Measurements from ENCODE around the gene CAGE1. TPM values are rescaled to one million over a fixed set of nuclear protein-coding genes. Genes with fewer than 3 reads are reported as not detected.
"Not testable (repeated sequence)": the region's sequence is repeated elsewhere in the genome, so short reads cannot be mapped to it uniquely, and the experiment has no call there.

CAGE1 gene
- total RNA-seq, 2 donors from 2014 or later = 0.15 to 0.22 TPM

DNA sequence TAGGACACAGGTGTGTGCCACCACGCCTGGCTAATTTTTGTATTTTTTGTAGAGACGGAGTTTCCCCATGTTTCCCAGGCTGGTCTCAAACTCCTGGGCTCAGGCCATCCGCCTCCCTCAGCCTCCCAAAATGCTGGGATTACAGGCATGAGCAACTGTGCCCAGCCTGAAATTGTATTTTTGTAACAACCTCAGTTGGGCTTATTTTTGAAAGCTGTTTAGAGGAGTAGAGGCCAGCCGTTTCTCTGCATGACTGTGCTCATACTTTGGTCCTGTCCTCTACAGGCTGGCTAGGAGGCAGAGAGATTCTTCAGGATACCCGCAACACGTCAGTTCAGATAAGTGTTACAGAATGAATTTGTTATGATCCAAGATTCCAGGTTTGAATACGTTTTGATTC is 22.1 kb downstream of the CAGE1 start:
- H3K36me3 ChIP-seq (ENCODE audit: control insufficient read depth, insufficient read depth, low read length) = no peaks in the 10 kb centered on the region
- TF ChIP-seq, protein P1, sequence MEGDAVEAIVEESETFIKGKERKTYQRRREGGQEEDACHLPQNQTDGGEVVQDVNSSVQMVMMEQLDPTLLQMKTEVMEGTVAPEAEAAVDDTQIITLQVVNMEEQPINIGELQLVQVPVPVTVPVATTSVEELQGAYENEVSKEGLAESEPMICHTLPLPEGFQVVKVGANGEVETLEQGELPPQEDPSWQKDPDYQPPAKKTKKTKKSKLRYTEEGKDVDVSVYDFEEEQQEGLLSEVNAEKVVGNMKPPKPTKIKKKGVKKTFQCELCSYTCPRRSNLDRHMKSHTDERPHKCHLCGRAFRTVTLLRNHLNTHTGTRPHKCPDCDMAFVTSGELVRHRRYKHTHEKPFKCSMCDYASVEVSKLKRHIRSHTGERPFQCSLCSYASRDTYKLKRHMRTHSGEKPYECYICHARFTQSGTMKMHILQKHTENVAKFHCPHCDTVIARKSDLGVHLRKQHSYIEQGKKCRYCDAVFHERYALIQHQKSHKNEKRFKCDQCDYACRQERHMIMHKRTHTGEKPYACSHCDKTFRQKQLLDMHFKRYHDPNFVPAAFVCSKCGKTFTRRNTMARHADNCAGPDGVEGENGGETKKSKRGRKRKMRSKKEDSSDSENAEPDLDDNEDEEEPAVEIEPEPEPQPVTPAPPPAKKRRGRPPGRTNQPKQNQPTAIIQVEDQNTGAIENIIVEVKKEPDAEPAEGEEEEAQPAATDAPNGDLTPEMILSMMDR (conservative IDR thresholded peaks at IDR 0.05) = no peak
- H3K36me3 Mint-ChIP-seq (ENCODE audit: low read depth) = no peaks in the 10 kb centered on the region

DNA sequence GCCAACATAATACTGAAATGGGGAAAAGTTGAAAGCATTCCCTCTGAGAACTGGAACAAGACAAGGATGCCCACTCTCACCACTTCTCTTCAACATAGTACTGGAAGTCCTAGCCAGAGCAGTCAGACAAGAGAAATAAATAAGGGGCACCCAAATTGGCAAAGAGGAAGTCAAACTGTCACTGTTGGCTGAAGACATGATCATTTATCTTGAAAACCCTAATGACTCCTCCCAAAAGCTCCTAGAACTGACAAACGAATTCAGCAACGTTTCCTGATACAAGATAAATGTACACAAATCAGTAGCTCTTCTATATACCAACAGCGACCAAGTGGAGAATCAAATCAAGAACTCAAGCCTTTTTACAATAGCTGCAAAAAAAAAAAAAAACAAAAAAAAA is 37.6 kb downstream of the CAGE1 start:
- H3K36me3 ChIP-seq (ENCODE audit: control insufficient read depth, insufficient read depth, low read length); H3K4me3 ChIP-seq (ENCODE audit: low read length); DNase-seq; H3K27me3 ChIP-seq (ENCODE audit: control insufficient read depth, insufficient read depth, low read length, poor library complexity, severe bottlenecking); H3K4me1 ChIP-seq (ENCODE audit: control insufficient read depth, insufficient read depth, low read length); H3K27ac ChIP-seq (ENCODE audit: low read depth, low read length); H3K9ac ChIP-seq (ENCODE audit: extremely low read depth, low read length, poor library complexity, severe bottlenecking); H3K9me3 ChIP-seq (ENCODE audit: control insufficient read depth, low read length); H3K27ac Mint-ChIP-seq; H3K4me3 Mint-ChIP-seq; H3K36me3 Mint-ChIP-seq (ENCODE audit: low read depth); H3K27me3 Mint-ChIP-seq (ENCODE audit: insufficient read depth): not testable (repeated sequence)
- Mint-ChIP-seq H3K4me1 (peaks cover 19% of the 10 kb centered on the region), H3K9me3 (peaks cover 16% of the 10 kb centered on the region)
- 97 to 100% methylated on average over 2 to 3 of the region's 3 CpGs for WGBS, 2 experiments (ENCODE audit: insufficient coverage in 1 of 2, insufficient read length in 1 of 2)

More for the DNA sequence above, 22.1 kb downstream of the CAGE1 start:
- no peaks in the 10 kb centered on the region for H3K9me3 Mint-ChIP-seq
- H3K27ac Mint-ChIP-seq = no peak overlapping the region
- H3K4me1 ChIP-seq (ENCODE audit: control insufficient read depth, insufficient read depth, low read length) = no peaks in the 10 kb centered on the region
- H3K9ac ChIP-seq (ENCODE audit: extremely low read depth, low read length, poor library complexity, severe bottlenecking) = no peak overlapping the region
- H3K4me3 ChIP-seq (ENCODE audit: low read length) = no peak overlapping the region
- DNase-seq = no peak
- no peaks in the 10 kb centered on the region for H3K4me1 Mint-ChIP-seq
- WGBS, 2 experiments (ENCODE audit: insufficient coverage in 1 of 2, insufficient read length in 1 of 2) = 88 to 93% methylated on average over 4 to 7 of the region's 7 CpGs
- H3K9me3 ChIP-seq (ENCODE audit: control insufficient read depth, low read length) = no peaks in the 10 kb centered on the region
- H3K27me3 Mint-ChIP-seq (ENCODE audit: insufficient read depth) = peaks cover 3% of the 10 kb centered on the region
- H3K27me3 ChIP-seq (ENCODE audit: control insufficient read depth, insufficient read depth, low read length, poor library complexity, severe bottlenecking) = no peaks in the 10 kb centered on the region
- H3K27ac ChIP-seq (ENCODE audit: low read depth, low read length) = no peak overlapping the region
- H3K4me3 Mint-ChIP-seq = no peak overlapping the region

DNA sequence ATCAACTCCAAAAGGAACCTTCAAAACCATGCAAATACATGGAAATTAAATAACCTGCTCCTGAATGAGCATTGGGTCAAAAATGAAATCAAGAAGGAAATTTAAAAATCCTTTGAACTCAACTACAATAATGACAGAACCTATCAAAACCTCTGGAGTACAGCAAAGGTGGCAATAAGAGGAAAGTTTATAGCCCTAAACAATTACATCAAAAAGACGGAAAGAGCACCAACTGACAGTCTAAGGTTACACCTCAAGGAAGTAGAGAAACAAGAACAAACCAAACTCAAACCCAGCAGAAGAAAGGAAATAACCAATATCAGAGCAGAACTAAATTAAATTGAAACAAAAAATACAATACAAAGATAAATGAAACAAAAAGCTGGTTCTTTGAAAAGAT is 39.0 kb downstream of the CAGE1 start:
- not testable (repeated sequence) for H3K4me1 ChIP-seq (ENCODE audit: control insufficient read depth, insufficient read depth, low read length); H3K9ac ChIP-seq (ENCODE audit: extremely low read depth, low read length, poor library complexity, severe bottlenecking); H3K27me3 Mint-ChIP-seq (ENCODE audit: insufficient read depth); H3K27ac ChIP-seq (ENCODE audit: low read depth, low read length); H3K27ac Mint-ChIP-seq; H3K27me3 ChIP-seq (ENCODE audit: control insufficient read depth, insufficient read depth, low read length, poor library complexity, severe bottlenecking); H3K36me3 ChIP-seq (ENCODE audit: control insufficient read depth, insufficient read depth, low read length); H3K4me3 ChIP-seq (ENCODE audit: low read length); H3K4me3 Mint-ChIP-seq; DNase-seq; H3K36me3 Mint-ChIP-seq (ENCODE audit: low read depth)
- Mint-ChIP-seq H3K9me3 (peaks cover 28% of the 10 kb centered on the region), H3K4me1 (peaks cover 20% of the 10 kb centered on the region)
- H3K9me3 ChIP-seq (ENCODE audit: control insufficient read depth, low read length) = peaks cover 15% of the 10 kb centered on the region
- 100% methylated on average over 1 of the region's 1 CpG; no CpG with 5 or more reads in 1 of the 2 experiments for WGBS, 2 experiments (ENCODE audit: insufficient coverage in 1 of 2, insufficient read length in 1 of 2)

DNA sequence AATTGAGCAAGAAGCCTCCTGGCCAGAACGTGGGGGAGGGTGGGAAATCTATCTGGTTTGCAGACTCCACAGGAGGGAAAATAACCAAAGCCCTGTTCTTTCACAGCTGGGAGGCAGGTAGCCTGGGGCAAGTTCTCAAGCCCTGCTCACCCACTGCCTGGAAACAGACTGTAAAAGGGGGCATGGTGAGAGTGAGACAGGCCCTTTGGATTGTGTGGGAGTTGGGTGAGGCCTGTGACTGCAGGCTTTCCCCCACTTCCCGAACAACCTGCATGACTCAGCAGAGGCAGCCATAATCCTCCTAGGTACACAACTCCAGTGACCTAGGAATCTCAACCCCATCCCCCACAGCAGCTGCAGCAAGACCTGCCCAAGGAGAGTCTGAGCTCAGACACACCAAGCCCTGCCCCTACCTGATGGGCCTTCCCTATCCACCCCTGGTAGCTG is 42.0 kb downstream of the CAGE1 start:
- not testable (repeated sequence) for H3K27me3 Mint-ChIP-seq (ENCODE audit: insufficient read depth); H3K36me3 ChIP-seq (ENCODE audit: control insufficient read depth, insufficient read depth, low read length); H3K27me3 ChIP-seq (ENCODE audit: control insufficient read depth, insufficient read depth, low read length, poor library complexity, severe bottlenecking); H3K4me1 ChIP-seq (ENCODE audit: control insufficient read depth, insufficient read depth, low read length)
- peak overlapping the region; percentile 60 for H3K27ac ChIP-seq (ENCODE audit: low read depth, low read length)
- Mint-ChIP-seq H3K4me3 (peak overlapping the region; percentile 18), H3K36me3 (ENCODE audit: low read depth) (peaks cover 12% of the 10 kb centered on the region), H3K9me3 (peaks cover 43% of the 10 kb centered on the region), H3K4me1 (peaks cover 21% of the 10 kb centered on the region), H3K27ac (peak overlapping the region; percentile 98)
- H3K9me3 ChIP-seq (ENCODE audit: control insufficient read depth, low read length) = peaks cover 42% of the 10 kb centered on the region
- H3K4me3 ChIP-seq (ENCODE audit: low read length) = peak overlapping the region; percentile 53
- DNase-seq = peak; percentile 88
- 21 to 40% methylated on average over 1 to 2 of the region's 2 CpGs for WGBS, 2 experiments (ENCODE audit: insufficient coverage in 1 of 2, insufficient read length in 1 of 2)
- H3K9ac ChIP-seq (ENCODE audit: extremely low read depth, low read length, poor library complexity, severe bottlenecking) = peak overlapping the region; percentile 87

DNA sequence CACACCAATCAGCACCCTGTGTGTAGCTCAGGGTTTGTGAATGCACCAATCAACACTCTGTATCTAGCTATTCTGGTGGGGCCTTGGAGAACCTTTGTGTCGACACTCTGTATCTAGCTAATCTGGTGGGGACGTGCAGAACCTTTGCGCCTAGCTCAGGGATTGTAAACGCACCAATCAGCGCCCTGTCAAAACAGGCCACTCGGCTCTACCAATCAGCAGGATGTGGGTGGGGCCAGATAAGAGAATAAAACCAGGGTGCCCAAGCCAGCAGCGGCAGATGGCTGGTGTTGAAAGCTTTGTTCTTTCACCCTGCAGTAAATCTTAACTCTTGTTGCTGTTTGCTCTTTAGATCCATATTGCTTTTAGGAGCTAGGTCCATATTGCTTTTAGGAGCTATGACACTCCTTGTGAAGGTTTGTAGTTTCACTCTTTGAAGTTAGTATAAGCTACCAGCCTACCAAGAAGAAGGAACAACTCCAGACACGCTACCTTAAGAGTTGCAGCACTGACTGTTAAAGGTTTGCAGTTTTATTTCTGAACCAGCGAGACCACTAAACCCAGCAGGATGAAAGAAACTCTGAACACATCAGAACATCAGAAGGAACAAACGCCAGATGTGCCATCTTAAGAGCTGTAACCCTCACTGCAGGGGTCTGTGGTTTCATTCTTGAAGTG is 44.6 kb downstream of the CAGE1 start:
- Histone ChIP-seq H3K36me3 (ENCODE audit: control insufficient read depth, insufficient read depth, low read length) (peaks cover 11% of the 10 kb centered on the region), H3K9me3 (ENCODE audit: control insufficient read depth, low read length) (peaks cover 65% of the 10 kb centered on the region), H3K4me3 (ENCODE audit: low read length) (peak overlapping the region; percentile 62)
- H3K4me1 ChIP-seq (ENCODE audit: control insufficient read depth, insufficient read depth, low read length); H3K9ac ChIP-seq (ENCODE audit: extremely low read depth, low read length, poor library complexity, severe bottlenecking); H3K27me3 Mint-ChIP-seq (ENCODE audit: insufficient read depth); DNase-seq; H3K27ac ChIP-seq (ENCODE audit: low read depth, low read length); H3K27me3 ChIP-seq (ENCODE audit: control insufficient read depth, insufficient read depth, low read length, poor library complexity, severe bottlenecking); H3K4me3 Mint-ChIP-seq; H3K27ac Mint-ChIP-seq: not testable (repeated sequence)
- WGBS, 2 experiments (ENCODE audit: insufficient coverage in 1 of 2, insufficient read length in 1 of 2) = 95% methylated on average over 4 to 10 of the region's 10 CpGs
- peaks cover 12% of the 10 kb centered on the region for H3K36me3 Mint-ChIP-seq (ENCODE audit: low read depth)
- peaks cover 25% of the 10 kb centered on the region for H3K4me1 Mint-ChIP-seq
- peaks cover 42% of the 10 kb centered on the region for H3K9me3 Mint-ChIP-seq
